ENCODE data around the gene KRTAP4-3.
"Not testable (repeated sequence)": the region's sequence is repeated elsewhere in the genome, so short reads cannot be mapped to it uniquely, and the experiment has no call there.

KRTAP4-3 gene

DNA sequence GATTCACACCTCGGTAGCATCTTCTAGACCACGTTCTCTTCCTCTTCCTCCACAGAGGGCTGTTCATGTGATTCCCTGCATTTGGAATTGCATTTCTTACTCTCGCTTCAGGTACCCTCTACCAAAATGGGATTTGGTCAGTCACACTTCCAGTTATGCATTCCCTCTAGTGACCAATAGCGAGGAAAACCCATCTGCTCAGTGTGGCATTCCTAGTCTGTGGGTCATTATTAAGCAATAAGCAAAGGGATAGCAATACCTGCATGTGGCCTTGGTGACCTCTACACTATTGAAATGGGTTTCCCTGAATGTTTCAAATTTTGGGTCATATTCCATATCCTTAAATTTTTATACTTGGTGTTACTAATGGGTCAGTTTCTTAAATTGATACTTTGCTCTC, 18.0 kb downstream of the KRTAP4-3 start:
- no peak for DNase-seq

GRCh38 chr17:41149652-41149985, 18.4 kb downstream of the KRTAP4-3 start, which contains the start of gene KRTAP4-5:
KRTAP4-5 (minus strand) TSS chr17:41149825; CDS start chr17:41149767, 58 bp downstream.
- no peak for DNase-seq

GRCh38 chr17:41148971-41149651, 18.9 kb downstream of the KRTAP4-3 start:
- DNase-seq: not testable (repeated sequence)

DNA sequence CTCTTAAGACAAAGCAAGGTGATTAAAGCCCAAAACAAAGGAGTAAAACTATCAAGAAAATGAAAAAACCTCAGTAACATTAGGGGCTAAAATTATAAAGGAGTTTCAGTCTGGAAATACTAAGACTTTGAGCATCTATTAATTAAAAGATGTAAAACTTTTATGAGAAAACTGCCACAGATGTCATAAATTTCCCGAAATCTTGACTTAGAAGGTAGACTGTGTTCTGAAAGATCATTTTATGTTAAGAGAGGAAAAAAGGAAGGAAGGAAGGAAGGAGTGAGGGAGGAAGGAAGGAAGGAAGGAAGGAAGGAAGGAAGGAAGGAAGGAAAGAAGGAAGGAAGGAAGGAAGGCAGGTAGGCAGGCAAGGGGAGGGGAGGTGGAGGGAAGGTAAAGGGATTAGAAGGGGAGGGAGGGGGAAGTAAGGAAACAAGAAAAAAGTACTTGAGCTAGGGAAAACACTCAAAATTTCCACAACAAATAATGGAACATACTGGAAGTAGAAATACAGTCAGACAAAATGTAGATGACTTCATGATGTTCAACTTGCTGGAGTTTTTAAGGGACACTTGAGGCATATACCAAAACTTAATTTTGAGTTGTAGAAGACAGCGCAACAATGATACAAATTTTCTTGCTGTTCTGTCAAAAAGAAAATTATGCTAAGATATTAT, 20.4 kb downstream of the KRTAP4-3 start:
- no peak for DNase-seq

GRCh38 chr17:41145261-41145660, 22.8 kb downstream of the KRTAP4-3 start:
- no peak for DNase-seq

DNA sequence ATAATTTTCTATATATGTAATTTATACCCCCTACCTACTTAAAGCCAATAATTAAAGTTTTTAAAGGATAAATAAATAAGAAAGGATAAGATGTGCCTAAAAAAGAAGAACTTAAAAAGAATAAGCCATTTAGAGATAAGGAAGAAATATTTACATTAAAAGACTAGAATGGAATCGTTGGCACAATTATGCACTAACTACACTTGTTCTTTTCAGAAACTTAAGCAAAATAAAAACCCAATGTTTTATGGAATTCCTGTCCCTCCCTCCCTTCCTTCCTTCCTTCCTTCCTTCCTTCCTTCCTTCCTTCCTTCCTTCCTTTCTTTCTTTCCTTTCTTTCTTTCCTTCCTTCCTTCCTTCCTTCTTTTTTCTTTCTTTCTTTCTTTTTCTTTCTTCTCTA, 23.2 kb downstream of the KRTAP4-3 start:
- no peak for DNase-seq

DNA sequence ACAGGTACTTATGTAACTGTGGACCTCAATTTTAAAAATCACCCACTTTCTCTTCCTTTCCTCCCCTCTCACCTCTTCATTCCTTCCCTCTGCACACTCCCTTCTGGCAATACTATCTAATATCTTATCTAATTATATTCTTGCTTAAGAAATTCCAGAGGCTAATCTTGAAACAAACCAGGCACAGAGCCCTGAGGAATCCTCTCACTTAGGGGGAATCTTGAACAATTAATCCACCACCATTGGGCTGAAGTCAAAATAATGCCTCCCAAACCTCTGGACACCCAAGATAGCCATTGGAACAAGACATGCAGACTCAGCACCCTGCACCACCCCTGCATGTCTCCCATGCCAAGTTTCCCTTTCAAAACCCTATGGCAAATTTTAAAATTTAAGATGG, 26.7 kb downstream of the KRTAP4-3 start:
- DNase-seq: no peak

- DNase-seq: no peak
Observed at GRCh38 chr17:41140360-41141131, 27.5 kb downstream of the KRTAP4-3 start, which contains the start of gene KRTAP4-6. KRTAP4-6 (minus strand) TSS chr17:41140544; CDS start chr17:41140487, 57 bp downstream.

- DNase-seq: not testable (repeated sequence)
Observed at GRCh38 chr17:41139865-41140264, 28.2 kb downstream of the KRTAP4-3 start.

- DNase-seq: no peak
Observed at GRCh38 chr17:41133880-41134735, 33.9 kb downstream of the KRTAP4-3 start.

DNA sequence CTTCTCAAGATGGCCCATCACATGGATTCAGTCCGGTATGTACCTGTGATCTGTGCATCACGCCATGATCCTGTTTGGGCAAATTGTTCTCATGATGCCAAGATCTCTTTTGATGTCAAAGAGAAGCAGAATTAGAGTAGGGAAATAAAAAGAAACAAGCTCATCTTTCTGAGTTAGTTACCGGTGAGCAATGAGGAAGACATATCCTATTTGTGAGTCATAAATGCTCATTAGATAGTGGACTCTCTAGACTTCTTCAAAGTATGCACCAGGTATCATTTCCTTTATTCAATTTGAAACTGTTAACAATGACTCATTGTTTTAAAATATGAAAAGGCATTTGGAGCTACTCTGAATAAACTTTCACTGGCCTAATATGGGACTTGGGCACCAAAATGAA, 36.0 kb downstream of the KRTAP4-3 start:
- DNase-seq: no peak

DNA sequence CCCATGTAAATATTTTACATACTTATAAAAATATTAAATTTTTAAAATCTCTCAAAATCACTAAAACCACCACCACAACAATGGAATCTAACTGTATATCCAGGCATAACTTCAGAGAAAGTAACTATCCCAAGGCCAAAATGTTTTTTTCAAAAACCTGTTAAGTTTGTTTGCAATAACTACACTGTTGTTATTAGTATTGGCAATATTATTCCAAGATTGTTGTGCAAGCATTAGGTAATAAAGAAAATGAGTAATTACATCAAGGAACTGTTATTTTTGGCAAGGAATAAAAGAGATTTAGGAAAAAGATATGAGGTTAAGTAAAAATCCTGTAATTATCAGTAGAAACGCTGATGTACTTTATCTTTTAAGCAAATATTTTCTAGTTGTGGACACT, 40.6 kb downstream of the KRTAP4-3 start:
- DNase-seq: no peak

DNA sequence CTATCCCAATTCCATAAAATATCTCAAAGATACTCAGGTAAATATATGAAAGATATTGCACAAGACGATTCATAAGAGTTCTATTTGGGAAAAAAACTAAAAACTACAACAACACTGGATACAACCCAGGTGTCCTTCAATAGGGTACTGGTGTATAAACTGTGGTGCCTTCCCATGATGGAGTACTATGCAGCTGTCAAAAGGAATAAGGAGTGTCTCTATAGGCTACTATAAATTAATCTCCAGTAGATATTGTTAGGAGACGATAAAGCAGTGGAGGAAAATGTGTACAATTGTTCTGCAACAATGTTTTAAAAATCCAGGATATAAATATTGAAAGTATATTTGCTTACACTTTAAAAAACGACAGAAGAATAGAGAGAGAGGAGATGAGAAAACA, 41.6 kb downstream of the KRTAP4-3 start:
- DNase-seq: no peak

GRCh38 chr17:41125064-41125463, 43.0 kb downstream of the KRTAP4-3 start:
- DNase-seq: no peak

GRCh38 chr17:41123991-41124371, 44.0 kb downstream of the KRTAP4-3 start, which contains the start of gene KRTAP4-12:
KRTAP4-12 (minus strand) TSS chr17:41124182; CDS start chr17:41124122, 60 bp downstream.
- DNase-seq: not testable (repeated sequence)

- DNase-seq: not testable (repeated sequence)
Observed at GRCh38 chr17:41123292-41123990, 44.6 kb downstream of the KRTAP4-3 start.

- no peak for DNase-seq
Observed at GRCh38 chr17:41121742-41122141, 46.3 kb downstream of the KRTAP4-3 start.

GRCh38 chr17:41119696-41120690, 48.0 kb downstream of the KRTAP4-3 start:
- peak; percentile 10 for DNase-seq

- no peak for DNase-seq
Observed at GRCh38 chr17:41118721-41119120, 49.3 kb downstream of the KRTAP4-3 start.

GRCh38 chr17:41117846-41118386, 50.1 kb downstream of the KRTAP4-3 start, which contains the start of gene KRTAP4-11:
KRTAP4-11 (minus strand) TSS chr17:41118373; CDS start chr17:41118315, 58 bp downstream.
- DNase-seq: not testable (repeated sequence)
